ENCODE measurements around the gene TMX4.
"Not testable (repeated sequence)": the region's sequence is repeated elsewhere in the genome, so short reads cannot be mapped to it uniquely, and the experiment has no call there.

Gene TMX4

DNA sequence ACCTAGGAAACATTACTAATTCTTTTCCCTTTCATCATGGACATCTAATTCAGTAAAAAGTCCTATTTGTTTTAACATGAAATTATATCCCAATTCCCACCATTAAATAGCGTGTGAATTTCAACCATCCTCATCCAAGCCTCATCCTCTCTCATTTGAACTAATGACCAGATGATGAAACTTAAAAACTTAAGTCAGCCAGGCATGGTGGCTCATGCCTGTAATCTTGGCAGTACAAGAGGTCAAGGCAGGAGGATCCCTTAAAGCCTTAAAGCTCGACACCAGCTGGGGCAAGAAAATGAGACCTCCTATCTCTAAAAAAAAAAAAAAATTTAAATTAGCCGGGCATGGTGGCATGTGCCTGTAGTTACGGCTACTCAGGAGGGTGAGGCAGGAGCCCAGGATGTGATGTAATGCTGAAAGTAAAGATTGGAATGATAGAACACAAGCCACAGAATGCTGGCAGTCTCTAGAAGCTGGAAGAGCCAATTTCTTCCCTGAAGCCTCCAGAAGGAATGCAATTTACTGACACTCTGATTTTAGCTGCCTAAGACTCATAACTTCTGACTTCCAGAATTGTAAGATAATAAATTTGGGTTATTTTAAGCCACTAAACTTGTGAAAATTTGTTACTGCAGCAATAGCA lies 52.2 kb downstream of the TMX4 start:
- no peak for DNase-seq (ENCODE audit: low read depth)

GRCh38 chr20:7966176-7966575 lies 53.4 kb downstream of the TMX4 start:
- DNase-seq (ENCODE audit: low read depth), result no peak

- no peak for DNase-seq (ENCODE audit: low read depth)
Measured at GRCh38 chr20:7959484-7959883, 60.1 kb downstream of the TMX4 start.

DNA sequence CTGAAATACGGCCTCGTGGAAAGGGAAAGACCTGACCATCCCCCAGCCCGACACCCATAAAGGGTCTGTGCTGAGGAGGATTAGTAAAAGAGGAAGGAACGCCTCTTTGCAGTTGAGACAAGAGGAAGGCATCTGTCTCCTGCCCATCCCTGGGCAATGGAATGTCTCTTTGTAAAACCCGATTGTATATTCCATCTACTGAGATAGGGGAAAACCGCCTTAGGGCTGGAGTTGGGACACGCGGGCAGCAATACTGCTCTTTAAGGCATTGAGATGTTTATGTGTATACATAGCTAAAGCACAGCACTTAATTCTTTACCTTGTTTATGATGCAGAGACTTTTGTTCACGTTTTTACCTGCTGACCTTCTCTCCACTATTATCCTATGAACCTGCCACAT lies 63.0 kb downstream of the TMX4 start:
- not testable (repeated sequence) for DNase-seq (ENCODE audit: low read depth)

GRCh38 chr20:7950387-7950786 lies 69.2 kb downstream of the TMX4 start:
- no peak for DNase-seq (ENCODE audit: low read depth)

DNA sequence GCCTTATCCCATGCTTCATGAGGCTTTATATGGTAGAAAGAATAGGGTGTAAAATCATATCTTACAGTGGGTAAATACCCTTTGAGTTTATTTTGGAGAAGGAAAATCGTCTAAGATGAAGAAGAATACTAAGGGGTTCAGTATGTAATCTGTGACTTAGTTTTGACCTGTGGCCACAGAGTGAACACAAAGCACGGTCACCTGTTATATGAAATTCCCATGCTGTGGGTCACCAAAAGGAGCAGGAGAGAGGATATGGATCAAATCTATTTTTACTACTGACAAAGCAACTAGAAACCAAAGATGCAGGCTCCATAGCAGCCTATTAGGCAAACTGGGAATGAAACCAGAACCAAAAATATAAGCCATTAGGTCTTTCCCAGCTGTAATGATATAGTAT lies 75.7 kb downstream of the TMX4 start:
- no peak for DNase-seq (ENCODE audit: low read depth)

GRCh38 chr20:7940341-7940740 lies 79.2 kb downstream of the TMX4 start, which contains the start of gene HAO1:
HAO1 (minus strand) TSS chr20:7940458; CDS start chr20:7940422, 36 bp downstream.
- no peak for DNase-seq (ENCODE audit: low read depth)

DNA sequence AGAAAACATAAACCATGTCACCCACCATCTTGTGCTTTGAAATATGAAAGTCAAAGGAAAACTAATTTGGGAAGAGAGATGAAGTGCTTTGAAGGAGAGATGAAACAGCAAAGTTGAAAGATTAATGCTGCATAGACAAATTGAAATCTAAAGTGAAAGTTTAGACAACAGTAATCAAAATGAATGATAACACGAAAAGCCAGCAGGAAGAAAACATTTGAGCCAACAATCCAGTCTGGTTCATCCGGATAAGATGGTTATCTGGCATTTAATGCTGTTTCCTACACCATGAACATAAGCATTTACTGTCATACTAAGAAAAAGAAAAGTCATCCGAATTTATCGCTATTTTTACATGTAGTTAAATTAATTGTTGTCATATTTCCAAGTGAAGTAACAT lies 79.9 kb downstream of the TMX4 start:
- no peak for DNase-seq (ENCODE audit: low read depth)

GRCh38 chr20:7938058-7938457 lies 81.5 kb downstream of the TMX4 start:
- DNase-seq (ENCODE audit: low read depth), result no peak

DNA sequence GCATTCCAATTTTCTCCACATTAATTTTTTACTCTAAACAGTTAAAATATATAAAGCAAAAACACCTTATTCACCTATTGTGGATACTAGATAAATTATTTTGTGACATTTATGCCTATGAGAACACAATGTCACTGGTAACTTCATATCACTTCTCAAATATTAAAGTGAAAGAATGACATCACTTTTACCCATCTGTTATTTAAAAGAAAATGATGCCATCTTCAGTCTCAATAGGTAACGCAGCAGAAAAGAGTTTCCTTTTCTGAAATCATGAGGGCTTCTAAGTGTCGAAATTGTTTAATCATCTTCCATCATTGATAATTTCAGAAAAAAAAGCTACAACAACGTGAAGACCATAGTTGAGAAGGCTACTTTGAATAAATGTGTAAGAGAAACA lies 82.2 kb downstream of the TMX4 start:
- DNase-seq (ENCODE audit: low read depth), result no peak

DNA sequence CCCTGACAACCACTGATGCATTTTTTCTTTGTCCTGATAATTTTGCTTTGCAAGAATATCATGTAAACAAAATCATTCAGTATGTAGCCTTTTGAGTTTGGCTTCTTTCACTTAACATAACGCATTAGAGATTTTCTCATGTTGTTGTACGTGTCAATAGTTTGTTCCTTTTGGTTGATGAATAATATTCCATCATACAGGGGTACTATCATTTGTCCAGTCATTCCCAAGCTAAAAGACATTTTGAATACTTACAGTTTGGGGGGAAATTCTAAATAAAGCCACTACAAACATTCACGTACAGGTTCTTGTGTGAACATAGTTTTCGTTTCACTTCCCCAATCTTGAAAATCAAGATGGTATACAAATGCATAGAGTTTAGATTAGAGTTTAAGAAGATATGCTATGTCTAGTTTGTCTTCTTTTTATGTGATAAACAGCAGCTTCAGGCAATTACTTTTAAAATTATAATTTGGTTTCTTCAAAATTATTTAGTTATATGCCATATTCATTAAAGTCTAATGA lies 84.5 kb downstream of the TMX4 start:
- DNase-seq (ENCODE audit: low read depth), result no peak

DNA sequence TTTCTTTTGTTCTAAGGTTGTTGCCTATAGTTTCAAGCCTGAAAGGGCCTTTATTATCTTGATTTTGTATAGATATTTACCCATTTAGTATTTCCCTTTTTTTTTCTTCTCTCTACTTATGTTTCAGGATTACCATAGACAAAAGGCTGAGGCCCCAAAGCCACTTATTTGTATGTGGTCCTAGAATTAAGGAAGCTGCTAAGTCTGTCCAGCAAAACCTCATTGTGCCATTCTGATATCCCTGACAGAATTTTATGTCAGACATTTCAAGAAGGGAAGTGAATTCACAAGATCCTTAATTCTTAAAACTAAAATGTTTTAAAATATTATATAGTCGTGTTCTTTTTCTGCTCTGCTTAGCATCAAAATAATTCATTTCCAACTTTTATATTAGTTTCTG lies 86.2 kb downstream of the TMX4 start:
- no peak for DNase-seq (ENCODE audit: low read depth)

GRCh38 chr20:7930343-7930742 lies 89.2 kb downstream of the TMX4 start:
- DNase-seq (ENCODE audit: low read depth), result no peak
